ENCODE measurements around the gene PAX7. TPM values are rescaled to one million over a fixed set of nuclear protein-coding genes. Genes with fewer than 3 reads are reported as not detected.

PAX7 gene
- total RNA-seq, 1 donor from 2014 or later = 0.05 TPM

DNA sequence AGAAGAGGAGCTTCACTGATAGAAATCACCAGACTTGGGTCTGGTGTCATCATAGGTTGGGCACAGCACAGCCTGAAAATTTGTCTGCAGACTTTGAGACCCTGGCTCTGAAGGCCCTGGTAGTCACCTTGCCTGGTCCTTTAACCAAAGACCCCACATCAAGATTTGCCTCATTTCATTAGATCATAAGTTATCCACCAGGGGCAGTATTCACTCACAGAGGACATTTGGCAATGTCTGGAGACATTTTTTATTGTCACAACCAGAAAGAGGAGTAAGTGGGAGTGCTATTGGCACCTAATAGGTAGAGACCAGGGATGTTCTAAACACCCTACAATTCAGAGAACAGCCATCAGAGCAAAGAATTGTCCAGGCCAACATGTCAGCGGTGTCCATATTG lies 22.1 kb upstream of the PAX7 start:
- no peaks in the 10 kb centered on the region for H3K4me1 ChIP-seq (ENCODE audit: insufficient read depth, low read length)
- DNase-seq (ENCODE audit: low read depth) = no peak
- TF ChIP-seq CTCF (IDR thresholded peaks at IDR 0.05; ENCODE audit: insufficient read depth, low read depth, low read length) (no peak), EZH2 (IDR thresholded peaks at IDR 0.05; ENCODE audit: insufficient read depth, low read length) (no peak)
- no peaks in the 10 kb centered on the region for H3K79me2 ChIP-seq (ENCODE audit: insufficient read depth, low read length)
- H4K20me1 ChIP-seq (ENCODE audit: insufficient read depth, low read length) = no peaks in the 10 kb centered on the region
- no peak overlapping the region for H3K27ac ChIP-seq (ENCODE audit: low read depth, low read length)
- Mint-ChIP-seq H3K27me3 (ENCODE audit: low read depth, unreplicated experiment) (peaks cover 54% of the 10 kb centered on the region), H3K36me3 (ENCODE audit: low read depth, unreplicated experiment) (no peaks in the 10 kb centered on the region), H3K9me3 (ENCODE audit: unreplicated experiment) (peaks cover 4% of the 10 kb centered on the region), H3K4me3 (ENCODE audit: unreplicated experiment) (no peak overlapping the region), H3K27ac (ENCODE audit: unreplicated experiment) (no peak overlapping the region), H3K4me1 (ENCODE audit: low read depth, unreplicated experiment) (no peaks in the 10 kb centered on the region)
- no peak for FAIRE-seq
- H3K9ac ChIP-seq (ENCODE audit: low read length) = no peak overlapping the region
- H3K4me3 ChIP-seq (ENCODE audit: insufficient read depth, low read depth, low read length) = no peak overlapping the region
- no peaks in the 10 kb centered on the region for H3K9me3 ChIP-seq (ENCODE audit: insufficient read depth, low read depth, low read length)
- H3K27me3 ChIP-seq (ENCODE audit: insufficient read depth, low read length) = peaks cover 10% of the 10 kb centered on the region
- H3K4me2 ChIP-seq (ENCODE audit: low read length) = no peak overlapping the region
- H3K36me3 ChIP-seq (ENCODE audit: insufficient read depth, low read length) = no peaks in the 10 kb centered on the region
- H2AFZ ChIP-seq (ENCODE audit: low read depth, low read length) = no peak overlapping the region

- no peak overlapping the region for H3K4me3 Mint-ChIP-seq (ENCODE audit: unreplicated experiment)
- Histone ChIP-seq H3K27ac (ENCODE audit: low read depth, low read length) (no peak overlapping the region), H3K9me3 (ENCODE audit: insufficient read depth, low read depth, low read length) (no peaks in the 10 kb centered on the region), H3K36me3 (ENCODE audit: insufficient read depth, low read length) (no peaks in the 10 kb centered on the region), H2AFZ (ENCODE audit: low read depth, low read length) (no peak overlapping the region), H3K4me2 (ENCODE audit: low read length) (no peak overlapping the region), H3K9ac (ENCODE audit: low read length) (no peak overlapping the region), H3K4me1 (ENCODE audit: insufficient read depth, low read length) (no peaks in the 10 kb centered on the region), H3K79me2 (ENCODE audit: insufficient read depth, low read length) (no peaks in the 10 kb centered on the region), H3K4me3 (ENCODE audit: insufficient read depth, low read depth, low read length) (no peak overlapping the region), H4K20me1 (ENCODE audit: insufficient read depth, low read length) (no peaks in the 10 kb centered on the region), H3K27me3 (ENCODE audit: insufficient read depth, low read length) (peaks cover 12% of the 10 kb centered on the region)
- H3K27me3 Mint-ChIP-seq (ENCODE audit: low read depth, unreplicated experiment) = peaks cover 58% of the 10 kb centered on the region
- FAIRE-seq (no peak), DNase-seq (ENCODE audit: low read depth) (no peak)
- H3K4me1 Mint-ChIP-seq (ENCODE audit: low read depth, unreplicated experiment) = no peaks in the 10 kb centered on the region
- no peak overlapping the region for H3K27ac Mint-ChIP-seq (ENCODE audit: unreplicated experiment)
- peaks cover 8% of the 10 kb centered on the region for H3K9me3 Mint-ChIP-seq (ENCODE audit: unreplicated experiment)
- no peaks in the 10 kb centered on the region for H3K36me3 Mint-ChIP-seq (ENCODE audit: low read depth, unreplicated experiment)
- TF ChIP-seq CTCF (IDR thresholded peaks at IDR 0.05; ENCODE audit: insufficient read depth, low read depth, low read length) (no peak), EZH2 (IDR thresholded peaks at IDR 0.05; ENCODE audit: insufficient read depth, low read length) (no peak)
Measured at GRCh38 chr1:18611311-18611710, 19.3 kb upstream of the PAX7 start.

- Mint-ChIP-seq H3K4me3 (ENCODE audit: unreplicated experiment) (no peak overlapping the region), H3K4me1 (ENCODE audit: low read depth, unreplicated experiment) (no peaks in the 10 kb centered on the region), H3K27ac (ENCODE audit: unreplicated experiment) (no peak overlapping the region), H3K9me3 (ENCODE audit: unreplicated experiment) (peaks cover 8% of the 10 kb centered on the region), H3K36me3 (ENCODE audit: low read depth, unreplicated experiment) (no peaks in the 10 kb centered on the region), H3K27me3 (ENCODE audit: low read depth, unreplicated experiment) (peaks cover 57% of the 10 kb centered on the region)
- no peak for FAIRE-seq
- no peaks in the 10 kb centered on the region for H3K36me3 ChIP-seq (ENCODE audit: insufficient read depth, low read length)
- peaks cover 13% of the 10 kb centered on the region for H3K27me3 ChIP-seq (ENCODE audit: insufficient read depth, low read length)
- TF ChIP-seq CTCF (IDR thresholded peaks at IDR 0.05; ENCODE audit: insufficient read depth, low read depth, low read length) (no peak), EZH2 (IDR thresholded peaks at IDR 0.05; ENCODE audit: insufficient read depth, low read length) (no peak)
- H3K4me3 ChIP-seq (ENCODE audit: insufficient read depth, low read depth, low read length) = no peak overlapping the region
- H3K4me1 ChIP-seq (ENCODE audit: insufficient read depth, low read length) = no peaks in the 10 kb centered on the region
- H3K9me3 ChIP-seq (ENCODE audit: insufficient read depth, low read depth, low read length) = no peaks in the 10 kb centered on the region
- H2AFZ ChIP-seq (ENCODE audit: low read depth, low read length) = no peak overlapping the region
- H3K9ac ChIP-seq (ENCODE audit: low read length) = no peak overlapping the region
- no peak overlapping the region for H3K27ac ChIP-seq (ENCODE audit: low read depth, low read length)
- no peaks in the 10 kb centered on the region for H3K79me2 ChIP-seq (ENCODE audit: insufficient read depth, low read length)
- H4K20me1 ChIP-seq (ENCODE audit: insufficient read depth, low read length) = no peaks in the 10 kb centered on the region
- DNase-seq (ENCODE audit: low read depth) = no peak
- no peak overlapping the region for H3K4me2 ChIP-seq (ENCODE audit: low read length)
Measured at GRCh38 chr1:18612073-18612472, 18.6 kb upstream of the PAX7 start.

Data from astrocyte (in vitro differentiated cells and primary cell).